ENCODE measurements around the gene NELL1.

Gene NELL1

DNA sequence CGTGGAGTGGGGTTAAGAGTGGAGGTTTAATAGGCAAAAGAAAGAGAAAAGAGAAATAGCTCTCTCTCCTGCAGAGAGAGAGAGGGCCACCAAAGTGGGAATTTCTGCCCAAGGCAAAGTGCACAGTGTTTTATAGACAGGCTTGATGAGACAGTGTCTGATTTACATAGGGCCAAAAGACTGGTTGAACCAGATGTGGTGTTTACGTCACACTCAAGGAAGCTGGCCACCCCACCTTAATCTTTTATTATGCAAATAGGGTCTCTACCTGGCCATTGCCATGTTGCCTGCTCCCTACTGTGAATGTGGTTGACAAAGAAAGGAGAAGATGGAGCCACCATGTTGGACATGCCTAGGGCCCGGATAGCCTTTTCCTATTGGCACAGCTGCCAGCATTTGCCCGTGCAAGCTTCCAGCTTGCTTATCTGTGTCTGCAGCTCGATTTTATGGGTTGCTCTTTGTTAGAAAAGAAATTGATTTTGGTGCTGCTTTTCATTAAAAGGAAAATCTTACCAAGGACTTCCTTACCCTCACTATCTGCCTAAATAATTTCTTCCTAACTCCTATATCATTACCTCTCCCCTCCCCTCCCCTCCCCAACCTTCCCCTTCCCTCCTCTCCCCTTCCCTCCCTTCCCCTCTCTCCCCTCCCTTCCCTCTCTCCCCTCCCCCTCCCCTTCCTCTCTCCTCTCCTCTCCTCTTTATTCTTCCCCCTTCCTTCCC, 436.0 kb downstream of the NELL1 start:
- TF ChIP-seq FOXP2 (optimal IDR thresholded peaks at IDR 0.05; ENCODE audit: borderline replicate concordance, extremely low read depth, extremely low read length, insufficient read depth) = no peak
- TF ChIP-seq SIN3A (IDR thresholded peaks at IDR 0.05; ENCODE audit: borderline replicate concordance, insufficient read depth, low read length) = no peak
- TF ChIP-seq, protein P1, sequence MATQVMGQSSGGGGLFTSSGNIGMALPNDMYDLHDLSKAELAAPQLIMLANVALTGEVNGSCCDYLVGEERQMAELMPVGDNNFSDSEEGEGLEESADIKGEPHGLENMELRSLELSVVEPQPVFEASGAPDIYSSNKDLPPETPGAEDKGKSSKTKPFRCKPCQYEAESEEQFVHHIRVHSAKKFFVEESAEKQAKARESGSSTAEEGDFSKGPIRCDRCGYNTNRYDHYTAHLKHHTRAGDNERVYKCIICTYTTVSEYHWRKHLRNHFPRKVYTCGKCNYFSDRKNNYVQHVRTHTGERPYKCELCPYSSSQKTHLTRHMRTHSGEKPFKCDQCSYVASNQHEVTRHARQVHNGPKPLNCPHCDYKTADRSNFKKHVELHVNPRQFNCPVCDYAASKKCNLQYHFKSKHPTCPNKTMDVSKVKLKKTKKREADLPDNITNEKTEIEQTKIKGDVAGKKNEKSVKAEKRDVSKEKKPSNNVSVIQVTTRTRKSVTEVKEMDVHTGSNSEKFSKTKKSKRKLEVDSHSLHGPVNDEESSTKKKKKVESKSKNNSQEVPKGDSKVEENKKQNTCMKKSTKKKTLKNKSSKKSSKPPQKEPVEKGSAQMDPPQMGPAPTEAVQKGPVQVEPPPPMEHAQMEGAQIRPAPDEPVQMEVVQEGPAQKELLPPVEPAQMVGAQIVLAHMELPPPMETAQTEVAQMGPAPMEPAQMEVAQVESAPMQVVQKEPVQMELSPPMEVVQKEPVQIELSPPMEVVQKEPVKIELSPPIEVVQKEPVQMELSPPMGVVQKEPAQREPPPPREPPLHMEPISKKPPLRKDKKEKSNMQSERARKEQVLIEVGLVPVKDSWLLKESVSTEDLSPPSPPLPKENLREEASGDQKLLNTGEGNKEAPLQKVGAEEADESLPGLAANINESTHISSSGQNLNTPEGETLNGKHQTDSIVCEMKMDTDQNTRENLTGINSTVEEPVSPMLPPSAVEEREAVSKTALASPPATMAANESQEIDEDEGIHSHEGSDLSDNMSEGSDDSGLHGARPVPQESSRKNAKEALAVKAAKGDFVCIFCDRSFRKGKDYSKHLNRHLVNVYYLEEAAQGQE (IDR thresholded peaks at IDR 0.05; ENCODE audit: insufficient read depth in 1 of 2, low read depth in 2 of 2, low read length in 2 of 2) = no peak
- TF ChIP-seq POLR2AphosphoS5 (IDR thresholded peaks at IDR 0.05; ENCODE audit: low read depth, low read length) = no peak
- no peak for TF ChIP-seq TAF1 (IDR thresholded peaks at IDR 0.05; ENCODE audit: borderline replicate concordance, insufficient read depth, low read length)

DNA sequence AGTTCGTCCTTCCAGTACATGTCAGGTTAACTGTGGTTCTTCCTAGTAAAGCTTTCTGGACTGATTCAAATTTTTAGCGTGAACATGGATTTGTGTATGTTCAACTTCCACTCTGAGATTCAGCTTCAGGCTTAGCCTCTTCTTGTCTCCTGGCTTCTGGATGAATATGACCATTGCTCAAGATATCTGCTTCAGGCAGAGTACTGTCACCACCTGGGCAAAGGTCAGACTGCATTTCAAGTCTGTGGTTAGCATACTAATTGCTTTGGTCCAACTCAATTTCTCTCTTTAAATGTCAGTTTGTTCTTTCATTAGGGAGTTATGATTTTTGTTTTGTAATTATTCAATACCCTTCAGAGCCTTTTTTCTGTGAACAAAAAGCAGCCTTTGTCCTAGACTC, 440.0 kb downstream of the NELL1 start:
- TF ChIP-seq SIN3A (IDR thresholded peaks at IDR 0.05; ENCODE audit: borderline replicate concordance, insufficient read depth, low read length) (no peak), POLR2AphosphoS5 (IDR thresholded peaks at IDR 0.05; ENCODE audit: low read depth, low read length) (no peak), FOXP2 (optimal IDR thresholded peaks at IDR 0.05; ENCODE audit: borderline replicate concordance, extremely low read depth, extremely low read length, insufficient read depth) (no peak), TAF1 (IDR thresholded peaks at IDR 0.05; ENCODE audit: borderline replicate concordance, insufficient read depth, low read length) (no peak)
- TF ChIP-seq, protein P1 (IDR thresholded peaks at IDR 0.05; ENCODE audit: insufficient read depth in 1 of 2, low read depth in 2 of 2, low read length in 2 of 2) = no peak

DNA sequence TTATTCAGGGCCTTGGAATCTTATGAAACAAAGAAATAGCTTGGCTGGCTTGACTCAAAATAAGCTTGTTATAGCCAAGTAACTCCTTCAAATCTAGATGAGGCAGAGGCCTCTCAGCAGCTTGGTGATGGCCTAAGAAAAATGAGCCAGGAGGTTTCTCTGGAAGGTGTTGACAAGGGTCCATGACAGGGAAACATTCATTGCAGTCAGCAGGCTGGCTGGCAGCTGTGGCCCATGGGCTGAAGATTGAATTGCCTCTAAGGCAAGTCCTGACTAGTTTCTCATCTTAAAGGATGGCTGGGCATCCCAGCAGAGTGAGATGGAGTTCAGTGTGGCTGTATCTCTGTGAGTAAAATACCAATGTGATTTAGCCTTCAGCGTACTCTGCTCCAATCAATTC, 441.0 kb downstream of the NELL1 start:
- no peak for TF ChIP-seq SIN3A (IDR thresholded peaks at IDR 0.05; ENCODE audit: borderline replicate concordance, insufficient read depth, low read length)

DNA sequence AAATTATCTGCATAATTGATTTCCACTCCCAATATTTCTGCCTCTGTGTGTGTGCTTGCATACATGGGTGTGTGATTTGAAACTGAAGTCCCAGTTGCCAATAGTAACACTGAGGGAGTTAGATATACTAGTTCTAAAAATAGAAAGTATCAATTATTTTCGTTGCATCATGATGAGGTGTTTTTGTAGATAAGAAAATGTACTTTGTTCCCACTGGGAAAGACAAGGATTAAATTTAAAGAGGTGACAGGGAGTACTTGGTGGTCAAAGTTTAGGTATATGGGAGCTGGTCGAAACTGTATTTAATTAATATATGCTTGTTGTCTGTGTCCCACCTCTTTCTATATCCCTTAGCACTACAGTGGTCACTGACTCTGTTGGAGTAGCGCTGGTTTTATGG, 444.5 kb downstream of the NELL1 start:
- TF ChIP-seq TAF1 (IDR thresholded peaks at IDR 0.05; ENCODE audit: borderline replicate concordance, insufficient read depth, low read length) (no peak), POLR2AphosphoS5 (IDR thresholded peaks at IDR 0.05; ENCODE audit: low read depth, low read length) (no peak), FOXP2 (optimal IDR thresholded peaks at IDR 0.05; ENCODE audit: borderline replicate concordance, extremely low read depth, extremely low read length, insufficient read depth) (no peak), SIN3A (IDR thresholded peaks at IDR 0.05; ENCODE audit: borderline replicate concordance, insufficient read depth, low read length) (no peak)
- TF ChIP-seq, protein P1 (IDR thresholded peaks at IDR 0.05; ENCODE audit: insufficient read depth in 1 of 2, low read depth in 2 of 2, low read length in 2 of 2) = no peak

DNA sequence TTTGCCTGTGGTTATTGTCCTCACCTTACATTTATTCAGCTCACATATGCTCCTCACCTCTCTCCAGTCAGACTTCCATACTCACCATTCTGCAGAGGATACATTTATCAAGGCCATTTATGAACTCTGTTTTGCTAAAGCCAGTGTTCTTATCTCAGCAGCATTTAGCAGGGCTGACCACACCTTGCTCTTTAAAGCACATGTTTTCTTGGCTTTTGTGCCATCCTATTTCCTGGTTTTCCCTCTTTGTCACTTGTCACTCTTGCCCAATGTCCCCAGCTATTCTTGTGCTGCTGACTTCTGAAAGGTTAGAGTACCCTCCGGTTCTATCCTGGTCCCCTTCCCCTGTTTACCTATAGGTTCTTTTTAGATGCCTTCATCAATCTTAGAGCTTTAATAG, 446.6 kb downstream of the NELL1 start:
- TF ChIP-seq POLR2AphosphoS5 (IDR thresholded peaks at IDR 0.05; ENCODE audit: low read depth, low read length) (no peak), SIN3A (IDR thresholded peaks at IDR 0.05; ENCODE audit: borderline replicate concordance, insufficient read depth, low read length) (no peak), FOXP2 (optimal IDR thresholded peaks at IDR 0.05; ENCODE audit: borderline replicate concordance, extremely low read depth, extremely low read length, insufficient read depth) (no peak), TAF1 (IDR thresholded peaks at IDR 0.05; ENCODE audit: borderline replicate concordance, insufficient read depth, low read length) (no peak)
- TF ChIP-seq, protein P1 (IDR thresholded peaks at IDR 0.05; ENCODE audit: insufficient read depth in 1 of 2, low read depth in 2 of 2, low read length in 2 of 2) = no peak
